Bronchial epithelial cell (primary cell): ENCODE measurements around the gene CHST11. TPM values are rescaled to one million over a fixed set of nuclear protein-coding genes. Genes with fewer than 3 reads are reported as not detected.
A peak's percentile ranks its signal among the peaks of the same experiment; 100 is the strongest.

Source experiments
- DNase-seq: peaks from one replicate; pipeline ENCODE4 v3.0.0-alpha.2; 2010; ENCODE audit warnings: low read depth
- FAIRE-seq: peaks from 2 replicates; lab custom pipeline; 2011; peaks lifted over from hg19 to GRCh38; lab: Jason Lieb, UNC
- H3K27me3 ChIP-seq: 2 replicates; pipeline ENCODE4 v1.5.1; 2011; ENCODE audit warnings: low read length; ENCODE audit not compliant: control insufficient read depth, insufficient read depth
- H3K36me3 ChIP-seq: 2 replicates; pipeline ENCODE4 v1.5.1; 2011; ENCODE audit warnings: low read length; ENCODE audit not compliant: control insufficient read depth, insufficient read depth
- H3K4me3 ChIP-seq: 2 replicates; pipeline ENCODE4 v1.5.1; 2011; ENCODE audit warnings: mild to moderate bottlenecking, low read depth, low read length, control low read depth
- total RNA-seq: library from RNA; depleted of rRNA; stranded (reverse); fragments of >200 nt; gene quantifications from 2 replicates; pipeline ENCODE4 v1.2.1, GENCODE V29; 2014
- TF ChIP-seq, protein P1 (sequence below): IDR thresholded peaks from 2 replicates; pipeline ENCODE4 v1.5.1; 2011; ENCODE audit warnings: mild to moderate bottlenecking, moderate library complexity, low read length, control low read depth, inconsistent platforms; ENCODE audit not compliant: insufficient read depth, severe bottlenecking

Gene CHST11
- total RNA-seq, 1 donor from 2014 or later = 7.9 TPM

DNA sequence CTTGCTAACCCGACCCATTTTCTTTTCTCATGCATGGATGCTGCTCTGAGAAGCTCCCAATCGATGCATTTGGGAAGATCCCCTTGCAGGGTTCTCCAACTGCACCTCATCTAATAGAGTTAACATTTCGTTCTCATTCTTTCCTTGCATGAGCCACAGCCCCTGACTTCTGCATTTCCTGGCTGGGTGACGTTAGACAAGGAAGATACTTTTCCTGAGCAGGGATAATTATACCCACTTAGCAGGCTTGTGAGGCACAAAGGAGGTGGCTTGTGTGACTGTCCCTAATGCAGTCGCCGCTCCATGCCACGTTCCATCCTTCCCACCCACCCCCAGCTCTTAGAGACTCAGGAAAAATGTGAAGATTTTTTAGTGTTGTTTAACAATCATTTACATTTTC lies 195.1 kb downstream of the CHST11 start:
- TF ChIP-seq, protein P1, sequence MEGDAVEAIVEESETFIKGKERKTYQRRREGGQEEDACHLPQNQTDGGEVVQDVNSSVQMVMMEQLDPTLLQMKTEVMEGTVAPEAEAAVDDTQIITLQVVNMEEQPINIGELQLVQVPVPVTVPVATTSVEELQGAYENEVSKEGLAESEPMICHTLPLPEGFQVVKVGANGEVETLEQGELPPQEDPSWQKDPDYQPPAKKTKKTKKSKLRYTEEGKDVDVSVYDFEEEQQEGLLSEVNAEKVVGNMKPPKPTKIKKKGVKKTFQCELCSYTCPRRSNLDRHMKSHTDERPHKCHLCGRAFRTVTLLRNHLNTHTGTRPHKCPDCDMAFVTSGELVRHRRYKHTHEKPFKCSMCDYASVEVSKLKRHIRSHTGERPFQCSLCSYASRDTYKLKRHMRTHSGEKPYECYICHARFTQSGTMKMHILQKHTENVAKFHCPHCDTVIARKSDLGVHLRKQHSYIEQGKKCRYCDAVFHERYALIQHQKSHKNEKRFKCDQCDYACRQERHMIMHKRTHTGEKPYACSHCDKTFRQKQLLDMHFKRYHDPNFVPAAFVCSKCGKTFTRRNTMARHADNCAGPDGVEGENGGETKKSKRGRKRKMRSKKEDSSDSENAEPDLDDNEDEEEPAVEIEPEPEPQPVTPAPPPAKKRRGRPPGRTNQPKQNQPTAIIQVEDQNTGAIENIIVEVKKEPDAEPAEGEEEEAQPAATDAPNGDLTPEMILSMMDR = no peak
- DNase-seq = no peak
- FAIRE-seq = no peak
- Histone ChIP-seq H3K4me3 (no peak overlapping the region), H3K27me3 (no peaks in the 10 kb centered on the region), H3K36me3 (peaks cover 1% of the 10 kb centered on the region)

DNA sequence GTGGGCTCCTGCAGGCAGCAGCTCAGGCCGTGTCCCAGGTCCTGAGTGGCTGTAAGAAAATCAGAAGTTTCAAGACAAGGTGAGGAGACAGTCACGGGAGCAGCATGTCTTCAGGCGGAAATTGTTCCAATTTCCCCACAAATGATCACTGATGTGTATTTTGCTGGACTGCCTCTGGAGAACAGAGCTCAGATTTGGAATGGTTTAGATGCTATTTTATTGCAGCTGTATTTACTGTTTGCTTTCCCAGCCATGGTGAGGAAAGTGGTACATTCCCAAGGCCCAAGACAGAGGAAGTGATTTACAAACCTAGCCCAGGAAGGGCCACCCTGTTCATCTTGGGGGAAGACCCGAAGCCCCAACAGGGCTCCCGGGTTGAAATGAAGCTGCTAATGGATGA lies 195.6 kb downstream of the CHST11 start:
- FAIRE-seq = no peak
- Histone ChIP-seq H3K4me3 (no peak overlapping the region), H3K36me3 (peaks cover 1% of the 10 kb centered on the region), H3K27me3 (no peaks in the 10 kb centered on the region)
- DNase-seq = no peak
- TF ChIP-seq, protein P1 = no peak

DNA sequence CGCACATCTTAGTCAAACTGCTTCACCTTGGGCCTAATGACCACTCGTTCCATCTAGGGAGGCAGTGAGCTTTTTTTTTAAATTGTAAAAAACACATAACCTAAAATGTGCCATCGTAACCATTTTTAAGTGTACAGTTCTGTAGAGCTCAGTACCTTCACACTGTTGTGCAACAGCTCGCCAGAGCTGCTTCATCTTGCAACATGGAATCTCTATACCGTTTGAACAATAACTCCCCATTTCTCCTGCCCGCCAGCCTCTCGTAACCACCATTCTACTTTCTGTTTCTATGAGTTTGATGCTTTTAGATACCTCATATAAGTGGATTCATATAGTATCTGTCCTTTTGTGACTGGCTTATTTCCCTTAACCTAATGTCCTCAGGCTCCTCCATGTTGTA lies 196.2 kb downstream of the CHST11 start:
- TF ChIP-seq, protein P1 = no peak

DNA sequence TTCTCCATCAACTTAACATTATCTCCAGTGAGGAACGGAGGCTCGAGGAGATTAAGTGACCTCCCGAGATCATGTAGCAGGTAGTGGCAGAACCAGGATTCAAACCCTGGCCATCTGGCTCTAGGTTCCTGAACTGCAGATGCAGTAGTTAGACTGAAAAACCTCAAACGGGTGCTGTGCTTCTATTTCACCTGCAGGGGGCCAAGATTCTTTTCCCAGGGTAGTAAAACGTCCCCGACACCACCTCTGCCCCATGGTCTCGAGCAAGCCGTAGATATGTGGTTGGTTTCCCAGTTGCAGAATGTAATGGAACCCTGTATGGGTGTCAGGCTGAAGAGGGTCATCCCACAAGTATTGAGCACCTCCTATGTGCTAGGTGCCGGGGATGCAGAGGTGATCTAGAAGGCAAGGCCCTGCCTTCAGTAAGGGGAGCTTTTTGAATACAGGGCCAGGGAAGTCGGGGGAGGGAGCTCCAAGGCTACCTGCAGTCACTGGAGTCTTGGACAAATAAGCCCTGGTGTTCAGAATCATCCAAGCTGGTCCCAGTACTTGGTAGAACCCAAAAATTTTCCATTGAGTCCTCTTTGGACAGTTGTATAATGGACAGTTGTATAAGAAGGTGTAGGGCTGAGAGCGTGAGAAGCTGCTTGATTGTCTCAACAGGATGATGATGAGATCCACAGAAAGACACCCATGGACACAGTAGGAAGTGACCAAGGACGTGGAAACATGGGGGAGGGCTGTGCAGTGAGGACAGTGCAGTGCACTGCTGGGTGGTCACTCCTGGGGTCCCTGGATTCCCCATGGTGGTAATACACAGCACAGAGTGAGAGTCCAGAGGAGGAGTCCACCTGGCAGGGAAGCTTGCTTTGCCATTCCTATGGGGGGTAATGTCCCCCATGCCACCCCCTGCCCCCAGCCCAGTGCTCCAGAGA lies 197.2 kb downstream of the CHST11 start:
- DNase-seq = no peak
- FAIRE-seq = peak; percentile 23

More for the DNA sequence above, 196.2 kb downstream of the CHST11 start:
- Histone ChIP-seq H3K4me3 (no peak overlapping the region), H3K36me3 (peaks cover 1% of the 10 kb centered on the region), H3K27me3 (no peaks in the 10 kb centered on the region)
- no peak for DNase-seq
- FAIRE-seq = no peak

DNA sequence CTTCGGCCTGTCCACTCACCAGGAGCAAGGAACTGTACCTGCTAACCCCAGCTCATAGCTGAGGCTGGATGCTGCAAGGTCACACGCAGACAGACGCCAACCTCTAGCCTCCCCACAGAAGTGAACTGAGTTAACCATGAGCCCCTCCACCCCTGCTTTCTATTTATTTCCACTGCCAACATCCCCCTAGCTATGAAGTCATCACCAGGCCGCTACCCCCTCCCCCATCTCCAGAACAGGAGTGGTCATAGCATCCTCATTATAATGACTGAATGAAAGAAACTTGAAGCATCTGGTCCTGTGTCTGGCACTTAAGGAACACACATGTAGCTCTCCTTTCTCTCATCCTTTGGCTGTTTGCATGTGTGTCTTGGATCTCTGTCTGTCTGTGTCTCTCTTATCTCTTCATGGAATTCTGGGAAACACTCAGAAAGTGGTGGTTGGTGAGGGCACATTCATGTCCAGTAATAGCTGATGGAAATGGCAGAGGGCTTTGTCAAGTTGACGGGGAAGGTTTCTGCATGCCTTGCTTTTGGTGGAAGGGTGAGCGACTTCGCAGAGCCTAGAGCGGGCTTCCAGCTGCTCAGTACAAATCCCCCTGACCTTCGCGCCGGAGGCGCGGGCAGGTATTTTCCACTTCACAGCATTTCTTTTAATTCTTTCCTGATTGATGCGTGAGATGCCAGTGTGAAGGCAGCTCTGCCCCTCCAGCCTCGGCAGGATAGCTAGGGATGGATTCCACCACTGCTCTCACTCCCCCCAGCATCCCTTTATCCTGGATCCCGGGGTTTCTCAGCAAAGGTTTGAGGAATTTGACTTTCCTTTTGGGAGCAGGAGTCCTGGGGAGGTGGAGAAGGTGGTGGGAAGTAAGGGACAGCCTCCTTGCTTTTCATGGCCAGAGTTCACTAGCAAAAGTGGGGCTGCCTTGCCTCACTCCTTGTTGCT lies 198.2 kb downstream of the CHST11 start:
- DNase-seq = no peak
- no peak for FAIRE-seq

More for the DNA sequence above, 197.2 kb downstream of the CHST11 start:
- H3K27me3 ChIP-seq = no peaks in the 10 kb centered on the region
- TF ChIP-seq, protein P1 = peak; percentile 26
- peaks cover 1% of the 10 kb centered on the region for H3K36me3 ChIP-seq
- no peak overlapping the region for H3K4me3 ChIP-seq

More for the DNA sequence above, 198.2 kb downstream of the CHST11 start:
- no peaks in the 10 kb centered on the region for H3K27me3 ChIP-seq
- peaks cover 1% of the 10 kb centered on the region for H3K36me3 ChIP-seq
- TF ChIP-seq, protein P1 = no peak
- no peak overlapping the region for H3K4me3 ChIP-seq
